H1 (cell line): ENCODE measurements around the gene MEGF9. TPM values are rescaled to one million over a fixed set of nuclear protein-coding genes. Genes with fewer than 3 reads are reported as not detected.

ENCODE experiments used
- CTCF ChIA-PET: fragments of 300-600 bp; sonication (Branson Sonifier 250); formaldehyde crosslinking; loops from one replicate; lab custom pipeline; 2021; ENCODE audit not compliant: partially characterized antibody; lab: Charles Lee
- POLR2A ChIA-PET: fragments of 300-600 bp; sonication (Branson Sonifier 250); formaldehyde crosslinking; loops from one replicate; lab custom pipeline; 2021; ENCODE audit warnings: inconsistent platforms; ENCODE audit not compliant: partially characterized antibody; lab: Charles Lee
- DNase-seq, 2 experiments: peaks; one replicate each; pipeline versions ENCODE4 v3.0.0 to v3.0.0-alpha.2; 2010 to 2022; ENCODE audit warnings: low spot score in 2 of 2, low read depth in 1 of 2, mixed read lengths in 1 of 2
- FAIRE-seq: peaks from 2 replicates; lab custom pipeline; 2011; peaks lifted over from hg19 to GRCh38; lab: Jason Lieb, UNC
- H2AFZ ChIP-seq: 2 replicates; pipeline ENCODE4 v1.8.1; 2012; ENCODE audit warnings: low read length, inconsistent platforms
- H2AK5ac ChIP-seq: 2 replicates; pipeline ENCODE4 v1.6.1; 2013; ENCODE audit warnings: low read depth, low read length
- H2BK120ac ChIP-seq: replicated peaks from 2 replicates; pipeline ENCODE3; 2013; ENCODE audit warnings: low read depth, low read length, inconsistent platforms
- H2BK12ac ChIP-seq: 2 replicates; pipeline ENCODE4 v1.6.1; 2013; ENCODE audit warnings: low read depth, low read length
- H2BK15ac ChIP-seq: 2 replicates; pipeline ENCODE4 v1.6.1; 2013; ENCODE audit warnings: low read length
- H2BK20ac ChIP-seq: 2 replicates; pipeline ENCODE4 v1.6.1; 2013; ENCODE audit warnings: low read length
- H2BK5ac ChIP-seq: 2 replicates; pipeline ENCODE4 v1.6.1; 2013; ENCODE audit warnings: low read depth, low read length
- H3K14ac ChIP-seq: 2 replicates; pipeline ENCODE4 v1.6.1; 2013; ENCODE audit warnings: inconsistent platforms; ENCODE audit not compliant: insufficient read length
- H3K18ac ChIP-seq: 2 replicates; pipeline ENCODE4 v1.6.1; 2013; ENCODE audit warnings: low read length; ENCODE audit errors: extremely low read depth
- H3K23ac ChIP-seq: 2 replicates; pipeline ENCODE4 v1.6.1; 2013; ENCODE audit warnings: inconsistent platforms; ENCODE audit not compliant: insufficient read length
- H3K23me2 ChIP-seq: 2 replicates; pipeline ENCODE4 v1.6.1; 2013; ENCODE audit warnings: low read depth, low read length
- H3K27ac ChIP-seq: 2 replicates; pipeline ENCODE4 v1.6.1; 2011; ENCODE audit warnings: low read depth, low read length, inconsistent platforms
- H3K27me3 ChIP-seq, 4 experiments: replicated peaks in 1 of 4; 1 replicate in 1 of 4; 2 replicates in 3 of 4; pipeline versions ENCODE4 v1.6.1 to v1.8.1; 2011 to 2013; ENCODE audit warnings: low read length in 3 of 4, mild to moderate bottlenecking in 3 of 4, inconsistent platforms in 2 of 4, mixed read lengths in 2 of 4, moderate library complexity in 1 of 4; ENCODE audit not compliant: control insufficient read depth in 3 of 4, insufficient read depth in 3 of 4; ENCODE audit errors: extremely low read depth in 1 of 4
- H3K36me3 ChIP-seq, 4 experiments: 2 replicates each; pipeline versions ENCODE4 v1.6.1 to v1.8.1; 2011 to 2013; ENCODE audit warnings: mild to moderate bottlenecking in 4 of 4, low read length in 3 of 4, moderate library complexity in 2 of 4, control low read depth in 1 of 4, inconsistent platforms in 1 of 4; ENCODE audit not compliant: insufficient read depth in 4 of 4, control insufficient read depth in 2 of 4
- H3K4ac ChIP-seq: replicated peaks from 2 replicates; pipeline ENCODE3; 2013; ENCODE audit warnings: low read length, low read depth, mixed read lengths, inconsistent platforms; ENCODE audit not compliant: insufficient read length
- H3K4me1 ChIP-seq, 4 experiments: replicated peaks in 1 of 4; 1 replicate in 1 of 4; 2 replicates in 3 of 4; pipeline versions ENCODE4 v1.6.1 to v1.8.1; 2011 to 2013; ENCODE audit warnings: low read length in 3 of 4, inconsistent platforms in 2 of 4, mixed read lengths in 1 of 4; ENCODE audit not compliant: insufficient read depth in 4 of 4, control insufficient read depth in 3 of 4
- H3K4me2 ChIP-seq, 2 experiments: 2 replicates each; pipeline versions ENCODE4 v1.6.1 to v1.8.1; 2011 to 2013; ENCODE audit warnings: low read depth in 2 of 2, low read length in 2 of 2, control low read depth in 1 of 2, inconsistent platforms in 1 of 2, mild to moderate bottlenecking in 1 of 2; ENCODE audit not compliant: insufficient read depth in 1 of 2
- H3K4me3 ChIP-seq, 4 experiments: fragments of 200-600, 300-600 bp in 1 of 4; sonication (generic), shearing (Covaris generic), sonication (Bioruptor Twin) in 1 of 4; 2 replicates each; pipeline versions ENCODE4 v1.5.1 to v1.8.1; 2011 to 2016; ENCODE audit warnings: low read length in 4 of 4, low read depth in 3 of 4, control low read depth in 2 of 4, inconsistent platforms in 2 of 4, mild to moderate bottlenecking in 2 of 4, mixed read lengths in 1 of 4, moderate library complexity in 1 of 4; ENCODE audit not compliant: insufficient read depth in 2 of 4; ENCODE audit errors: extremely low read depth in 1 of 4
- H3K56ac ChIP-seq: replicated peaks from 2 replicates; pipeline ENCODE3; 2013; ENCODE audit warnings: low read depth, mild to moderate bottlenecking, mixed read lengths, low read length, inconsistent platforms; ENCODE audit not compliant: insufficient read length
- H3K79me1 ChIP-seq: 2 replicates; pipeline ENCODE4 v1.6.1; 2013; ENCODE audit warnings: low read depth, low read length, control low read depth
- H3K79me2 ChIP-seq, 2 experiments: 2 replicates each; pipeline versions ENCODE4 v1.6.1 to v1.8.1; 2012 to 2013; ENCODE audit warnings: low read length in 2 of 2, mild to moderate bottlenecking in 2 of 2, inconsistent platforms in 1 of 2; ENCODE audit not compliant: insufficient read depth in 2 of 2, control insufficient read depth in 1 of 2
- H3K9ac ChIP-seq, 4 experiments: replicated peaks in 1 of 4; 1 replicate in 1 of 4; 2 replicates in 3 of 4; pipeline versions ENCODE4 v1.6.1 to v1.8.1; 2011 to 2013; ENCODE audit warnings: low read depth in 3 of 4, low read length in 3 of 4, control low read depth in 2 of 4, mild to moderate bottlenecking in 2 of 4, moderate library complexity in 2 of 4, inconsistent platforms in 1 of 4; ENCODE audit errors: extremely low read depth in 1 of 4
- H3K9me3 ChIP-seq, 2 experiments: 2 replicates each; pipeline versions ENCODE4 v1.6.1 to v1.8.1; 2012 to 2013; ENCODE audit warnings: mild to moderate bottlenecking in 2 of 2, moderate library complexity in 2 of 2, control low read depth in 1 of 2, inconsistent platforms in 1 of 2, low read depth in 1 of 2, low read length in 1 of 2, mixed read lengths in 1 of 2; ENCODE audit not compliant: insufficient read depth in 2 of 2
- H4K20me1 ChIP-seq, 2 experiments: replicated peaks in 1 of 2; 2 replicates each; pipeline versions ENCODE3 to v1.8.1; 2011 to 2013; ENCODE audit warnings: inconsistent platforms in 2 of 2, low read length in 2 of 2, mild to moderate bottlenecking in 1 of 2; ENCODE audit not compliant: insufficient read depth in 2 of 2, control insufficient read depth in 1 of 2
- H4K5ac ChIP-seq: 2 replicates; pipeline ENCODE4 v1.6.1; 2013; ENCODE audit warnings: low read length, low read depth, mixed read lengths, inconsistent platforms; ENCODE audit not compliant: insufficient read length
- H4K8ac ChIP-seq: 2 replicates; pipeline ENCODE4 v1.8.0; 2013; ENCODE audit warnings: mild to moderate bottlenecking, moderate library complexity, low read length, inconsistent platforms; ENCODE audit not compliant: insufficient read depth; ENCODE audit errors: extremely low read depth
- H4K91ac ChIP-seq: replicated peaks from 2 replicates; pipeline ENCODE3; 2013; ENCODE audit warnings: low read length, mixed read lengths, inconsistent platforms; ENCODE audit not compliant: insufficient read length
- CBX5 ChIP-seq: fragments of 300-800, 300-1000 bp; sonication (generic); IDR thresholded peaks from 2 replicates; pipeline ENCODE4 v1.7.1; 2016; ENCODE audit warnings: antibody characterized with exemption, low read length, low read depth
- JUND ChIP-seq: IDR thresholded peaks from 2 replicates; pipeline ENCODE4 v1.6.1; 2011; ENCODE audit warnings: mild to moderate bottlenecking, improper control_type of control experiment, low read length
- WGBS, 2 experiments: shearing (Covaris generic) in 1 of 2; methylation state at CpG; one replicate each; pipeline versions ENCODE4 v1.1.6 to v1.1.7; 2013 to 2015; ENCODE audit warnings: low lambda C conversion rate in 2 of 2, mixed read lengths in 2 of 2, inconsistent platforms in 1 of 2, low coverage in 1 of 2, missing lambda C conversion rate in 1 of 2; ENCODE audit not compliant: insufficient replicate concordance in 2 of 2, insufficient coverage in 1 of 2, insufficient read length in 1 of 2; ENCODE audit errors: extremely low coverage in 1 of 2, missing lambda C conversion rate in 1 of 2; 5-methylcytosine and 5-hydroxymethylcytosine counted together
- polyA plus RNA-seq, 7 experiments: library from polyadenylated mRNA; depleted of rRNA in 3 of 7; stranded (reverse) in 5 of 7; unstranded in 2 of 7; fragments of >200 nt in 5 of 7; fragments of 200-250 nt in 2 of 7; gene quantifications; 1 replicate in 5 of 7; 2 replicates in 1 of 7; 4 replicates in 1 of 7; pipeline versions ENCODE4 v1.2.1 to v1.2.3, GENCODE V29; 2011 to 2013; ENCODE audit warnings: missing spikeins in 2 of 7, mixed read lengths in 2 of 7
- total RNA-seq: library from RNA; stranded (reverse); fragmentation: NEBNext Ultra II Directional; extraction: Animal tissue kit (Norgen Biotek cat#: 25700); gene quantifications from 2 replicates; pipeline ENCODE4 v1.2.1, GENCODE V29; 2021

The MEGF9 gene
- total and polyA plus RNA-seq, 2 of the 8 experiments (the other 6 are each of a cell fraction or from before 2014, with no cell fraction given): 0.45 to 1.8 TPM

DNA sequence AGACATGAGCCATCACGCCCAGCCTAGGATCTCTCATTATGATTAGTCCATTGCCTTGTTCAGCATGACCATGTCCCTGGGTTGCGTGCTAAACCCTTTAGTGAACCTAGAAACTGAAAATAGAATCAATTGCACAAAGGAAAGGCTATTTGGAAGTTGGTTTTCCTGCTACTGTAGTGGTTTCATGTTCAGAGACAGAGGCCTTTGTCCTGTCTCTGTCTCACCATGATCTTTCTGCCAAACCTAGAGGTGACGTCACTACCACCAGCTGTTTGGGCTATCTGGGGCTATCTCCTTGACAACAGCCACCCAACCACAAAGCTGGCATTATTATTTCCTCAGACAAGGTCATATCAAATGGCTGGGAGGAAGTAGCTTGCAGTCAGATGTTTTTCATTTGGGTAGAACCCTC is 130.3 kb downstream of the MEGF9 start:
- Histone ChIP-seq H3K23ac (no peak overlapping the region), H3K14ac (no peak overlapping the region), H3K18ac (no peak overlapping the region), H3K4me2 (no peak overlapping the region), H3K23me2 (0 out of 2 replicates have a peak, but pooled peaks cover 3% of the 10 kb centered on the region), H3K27me3 (no peaks in the 10 kb centered on the region; a peak in 1 of 7 replicates), H4K20me1 (peaks cover 0 to 2% of the 10 kb centered on the region in 2 experiments), H3K9me3 (no peaks in the 10 kb centered on the region), H3K4me1 (peaks cover 0 to 3% (median 3%) of the 10 kb centered on the region in 4 experiments; a peak in 3 of 7 replicates), H4K8ac (no peak overlapping the region), H2BK15ac (peak overlapping the region; percentile 6; the same call in 1 of the 2 replicates), H3K79me1 (peaks cover 3% of the 10 kb centered on the region; the same call in 1 of the 2 replicates), H3K4me3 (no peak overlapping the region)
- WGBS, 2 experiments: 82% methylated on average over 3 of the region's 3 CpGs; no CpG with 5 or more reads in 1 of the 2 experiments
- POLR2A ChIA-PET: no interaction called here
- no peak for DNase-seq
- no peak for TF ChIP-seq CBX5
- peak; percentile 43; the same call in 1 of the 2 replicates for TF ChIP-seq JUND
- TF ChIP-seq, all 59 proteins: peak for 1
- Histone ChIP-seq H3K27ac (no peak overlapping the region), H2BK12ac (no peak overlapping the region), H3K4ac (no peak overlapping the region), H2BK5ac (no peak overlapping the region), H4K5ac (no peak overlapping the region), H3K56ac (no peak overlapping the region), H3K9ac (no peak overlapping the region; a peak in 1 of 7 replicates), H3K79me2 (peaks cover 6 to 7% of the 10 kb centered on the region in 2 experiments), H4K91ac (no peak overlapping the region), H2AFZ (no peak overlapping the region), H3K36me3 (no peaks in the 10 kb centered on the region), H2BK20ac (no peak overlapping the region), H2BK120ac (no peak overlapping the region), H2AK5ac (no peak overlapping the region)
- CTCF ChIA-PET: no interaction called here
- FAIRE-seq: no peak
